Hepatocyte (in vitro differentiated cells): ENCODE data around the gene MYEF2. TPM values are rescaled to one million over a fixed set of nuclear protein-coding genes. Genes with fewer than 3 reads are reported as not detected.

Experiments
- DNase-seq: peaks from one replicate; pipeline ENCODE4 v3.0.0-alpha.2; 2016; ENCODE audit warnings: low spot score
- H2AFZ ChIP-seq: fragments of 200-600 bp; sonication (generic); 2 replicates; pipeline ENCODE4 v1.6.0; 2016; ENCODE audit warnings: antibody characterized with exemption, mild to moderate bottlenecking
- H3K27ac ChIP-seq: fragments of 200-600 bp; sonication (generic); 2 replicates; pipeline ENCODE4 v1.5.1; 2016; ENCODE audit warnings: mild to moderate bottlenecking
- H3K27me3 ChIP-seq: fragments of 200-600 bp; sonication (generic); 2 replicates; pipeline ENCODE4 v1.6.1; 2016
- H3K36me3 ChIP-seq: fragments of 200-600 bp; sonication (generic); replicated peaks from 2 replicates; pipeline ENCODE4 v1.5.1; 2016; ENCODE audit warnings: low read depth; ENCODE audit not compliant: insufficient read depth
- H3K4me1 ChIP-seq: fragments of 200-600 bp; sonication (generic); 2 replicates; pipeline ENCODE4 v1.5.1; 2016; ENCODE audit warnings: mild to moderate bottlenecking, moderate library complexity; ENCODE audit not compliant: insufficient read depth
- H3K4me2 ChIP-seq: fragments of 200-600 bp; sonication (generic); 2 replicates; pipeline ENCODE4 v1.6.0; 2016
- H3K4me3 ChIP-seq: fragments of 200-600 bp; sonication (generic); 2 replicates; pipeline ENCODE4 v1.5.1; 2016; ENCODE audit warnings: mild to moderate bottlenecking
- H3K79me2 ChIP-seq: fragments of 200-600 bp; sonication (generic); 2 replicates; pipeline ENCODE4 v1.6.0; 2017; ENCODE audit warnings: mild to moderate bottlenecking
- H3K9me2 ChIP-seq: fragments of 200-600 bp; sonication (generic); replicated peaks from 2 replicates; pipeline ENCODE4 v1.6.0; 2017; ENCODE audit warnings: mild to moderate bottlenecking; ENCODE audit not compliant: insufficient read depth
- H3K9me3 ChIP-seq: fragments of 200-600 bp; sonication (generic); 2 replicates; pipeline ENCODE4 v1.5.1; 2016; ENCODE audit warnings: low read depth, mild to moderate bottlenecking
- H4K20me1 ChIP-seq: fragments of 200-600 bp; sonication (generic); 2 replicates; pipeline ENCODE4 v1.6.0; 2016; ENCODE audit warnings: mild to moderate bottlenecking; ENCODE audit not compliant: insufficient read depth, poor library complexity, severe bottlenecking
- EZH2 ChIP-seq: fragments of 200-600 bp; sonication (generic); IDR thresholded peaks from 2 replicates; pipeline ENCODE4 v1.6.1; 2016; ENCODE audit warnings: antibody characterized with exemption, mild to moderate bottlenecking, borderline replicate concordance
- EZH2phosphoT487 ChIP-seq: fragments of 200-600 bp; sonication (generic); IDR thresholded peaks from one replicate; pipeline ENCODE4 v1.6.1; 2018; ENCODE audit warnings: antibody characterized with exemption, mild to moderate bottlenecking, low read depth, moderate library complexity; ENCODE audit not compliant: unreplicated experiment, severe bottlenecking
- WGBS: methylation state at CpG from one replicate; pipeline ENCODE4 v1.1.6; 2016; ENCODE audit warnings: low lambda C conversion rate; ENCODE audit errors: missing lambda C conversion rate; 5-methylcytosine and 5-hydroxymethylcytosine counted together
- polyA plus RNA-seq: library from polyadenylated mRNA; unstranded; fragments of >200 nt; fragmentation: Nextera tagmentation; extraction: Ambion mirVana; gene quantifications from 2 replicates; pipeline ENCODE4 v1.2.1, GENCODE V29; 2016
- total RNA-seq: library from RNA; depleted of rRNA; stranded (reverse); fragments of >200 nt; gene quantifications from 2 replicates; pipeline ENCODE4 v1.2.3, GENCODE V29; 2014
- TF ChIP-seq, protein P1 (sequence below): fragments of 200-600 bp; sonication (generic); IDR thresholded peaks from 2 replicates; pipeline ENCODE4 v1.5.1; 2016; ENCODE audit warnings: antibody characterized with exemption, mild to moderate bottlenecking; ENCODE audit not compliant: poor library complexity

The MYEF2 gene
- total and polyA plus RNA-seq, 2 experiments from 2014 or later: 10.6 to 16.2 TPM

DNA sequence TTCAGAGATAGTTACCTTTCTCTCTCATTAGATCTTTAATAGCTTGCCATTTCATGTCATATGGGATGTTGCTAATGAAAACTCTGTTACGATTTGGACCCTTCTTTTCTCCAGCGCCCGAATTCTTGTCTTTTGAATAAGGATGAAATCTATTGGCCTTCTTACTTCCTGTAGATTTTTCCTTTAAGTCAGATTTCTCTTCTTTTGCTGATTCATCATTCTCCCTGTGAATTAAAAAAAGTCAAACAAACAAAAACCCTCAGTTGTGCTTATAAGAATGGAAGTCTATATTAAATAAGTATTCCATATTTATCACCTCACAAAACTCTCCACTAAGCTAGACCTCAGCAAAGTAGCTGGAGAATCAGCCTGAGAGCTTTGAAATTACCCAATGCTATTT, 9.5 kb downstream of the MYEF2 start:
- WGBS: 59% methylated on average over 3 of the region's 3 CpGs
- no peaks in the 10 kb centered on the region for H3K9me3 ChIP-seq
- TF ChIP-seq EZH2: no peak

DNA sequence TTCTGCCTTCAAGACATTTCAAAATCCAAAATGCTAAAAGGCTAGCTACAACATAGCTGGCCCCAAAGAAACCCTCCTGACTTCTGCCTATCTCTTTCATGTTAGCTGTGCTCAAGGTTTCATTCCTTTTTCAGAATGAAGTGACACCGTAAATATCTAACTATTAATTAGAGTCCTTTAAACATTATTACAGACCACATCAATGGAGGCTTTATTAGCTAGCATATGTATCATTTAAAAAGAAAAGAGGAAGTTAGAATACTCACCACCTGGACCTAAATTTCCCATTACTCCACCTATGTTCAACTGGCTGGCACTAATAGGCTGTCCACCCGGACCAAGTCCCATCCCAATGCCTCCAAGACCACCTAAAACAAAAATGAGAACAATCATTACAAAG, 24.6 kb downstream of the MYEF2 start:
- Histone ChIP-seq H3K9me2 (no peaks in the 10 kb centered on the region), H3K4me2 (no peak overlapping the region), H3K4me1 (no peaks in the 10 kb centered on the region), H2AFZ (no peak overlapping the region), H3K9me3 (no peaks in the 10 kb centered on the region), H3K4me3 (no peak overlapping the region), H3K79me2 (no peaks in the 10 kb centered on the region), H3K27ac (no peak overlapping the region), H3K36me3 (no peaks in the 10 kb centered on the region), H4K20me1 (no peaks in the 10 kb centered on the region), H3K27me3 (no peaks in the 10 kb centered on the region)
- 96% methylated on average over 2 of the region's 2 CpGs for WGBS
- TF ChIP-seq EZH2phosphoT487: no peak
- TF ChIP-seq EZH2: no peak
- TF ChIP-seq, protein P1, sequence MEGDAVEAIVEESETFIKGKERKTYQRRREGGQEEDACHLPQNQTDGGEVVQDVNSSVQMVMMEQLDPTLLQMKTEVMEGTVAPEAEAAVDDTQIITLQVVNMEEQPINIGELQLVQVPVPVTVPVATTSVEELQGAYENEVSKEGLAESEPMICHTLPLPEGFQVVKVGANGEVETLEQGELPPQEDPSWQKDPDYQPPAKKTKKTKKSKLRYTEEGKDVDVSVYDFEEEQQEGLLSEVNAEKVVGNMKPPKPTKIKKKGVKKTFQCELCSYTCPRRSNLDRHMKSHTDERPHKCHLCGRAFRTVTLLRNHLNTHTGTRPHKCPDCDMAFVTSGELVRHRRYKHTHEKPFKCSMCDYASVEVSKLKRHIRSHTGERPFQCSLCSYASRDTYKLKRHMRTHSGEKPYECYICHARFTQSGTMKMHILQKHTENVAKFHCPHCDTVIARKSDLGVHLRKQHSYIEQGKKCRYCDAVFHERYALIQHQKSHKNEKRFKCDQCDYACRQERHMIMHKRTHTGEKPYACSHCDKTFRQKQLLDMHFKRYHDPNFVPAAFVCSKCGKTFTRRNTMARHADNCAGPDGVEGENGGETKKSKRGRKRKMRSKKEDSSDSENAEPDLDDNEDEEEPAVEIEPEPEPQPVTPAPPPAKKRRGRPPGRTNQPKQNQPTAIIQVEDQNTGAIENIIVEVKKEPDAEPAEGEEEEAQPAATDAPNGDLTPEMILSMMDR: no peak
- no peak for DNase-seq

More for the DNA sequence above, 9.5 kb downstream of the MYEF2 start:
- H3K79me2 ChIP-seq: peaks cover 38% of the 10 kb centered on the region
- no peak overlapping the region for H3K4me3 ChIP-seq
- no peaks in the 10 kb centered on the region for H3K9me2 ChIP-seq
- no peak overlapping the region for H2AFZ ChIP-seq
- H3K27ac ChIP-seq: no peak overlapping the region
- H3K36me3 ChIP-seq: no peaks in the 10 kb centered on the region
- no peaks in the 10 kb centered on the region for H3K27me3 ChIP-seq
- no peak overlapping the region for H3K4me2 ChIP-seq
- H3K4me1 ChIP-seq: no peaks in the 10 kb centered on the region
- H4K20me1 ChIP-seq: no peaks in the 10 kb centered on the region
- DNase-seq: no peak

DNA sequence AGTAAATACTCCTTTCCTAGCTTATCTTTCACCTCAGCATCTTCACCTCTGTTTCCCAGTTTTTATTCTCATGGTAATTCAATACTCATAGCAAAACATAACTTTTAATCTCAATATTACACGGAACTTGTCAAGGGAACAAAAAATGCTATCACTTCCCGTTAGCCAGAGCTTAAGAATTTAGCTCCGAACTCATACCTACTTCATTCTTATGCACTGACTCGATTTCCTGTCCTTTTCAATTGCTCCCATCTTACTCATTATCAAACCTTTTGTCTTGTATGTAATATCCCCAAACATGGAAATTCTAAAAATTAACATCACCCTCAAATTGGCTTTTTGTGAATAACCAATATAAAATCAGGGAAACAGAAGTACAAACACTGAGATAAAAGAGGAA, 28.2 kb downstream of the MYEF2 start:
- Histone ChIP-seq H3K9me3 (no peaks in the 10 kb centered on the region), H3K27me3 (no peaks in the 10 kb centered on the region), H3K36me3 (no peaks in the 10 kb centered on the region), H3K9me2 (no peaks in the 10 kb centered on the region), H3K4me1 (no peaks in the 10 kb centered on the region), H3K27ac (no peak overlapping the region), H4K20me1 (no peaks in the 10 kb centered on the region), H3K79me2 (no peaks in the 10 kb centered on the region), H2AFZ (no peak overlapping the region), H3K4me2 (no peak overlapping the region), H3K4me3 (no peak overlapping the region)
- 91% methylated on average over 4 of the region's 4 CpGs for WGBS
- DNase-seq: no peak
- no peak for TF ChIP-seq EZH2phosphoT487
- TF ChIP-seq, protein P1: no peak
- TF ChIP-seq EZH2: no peak

DNA sequence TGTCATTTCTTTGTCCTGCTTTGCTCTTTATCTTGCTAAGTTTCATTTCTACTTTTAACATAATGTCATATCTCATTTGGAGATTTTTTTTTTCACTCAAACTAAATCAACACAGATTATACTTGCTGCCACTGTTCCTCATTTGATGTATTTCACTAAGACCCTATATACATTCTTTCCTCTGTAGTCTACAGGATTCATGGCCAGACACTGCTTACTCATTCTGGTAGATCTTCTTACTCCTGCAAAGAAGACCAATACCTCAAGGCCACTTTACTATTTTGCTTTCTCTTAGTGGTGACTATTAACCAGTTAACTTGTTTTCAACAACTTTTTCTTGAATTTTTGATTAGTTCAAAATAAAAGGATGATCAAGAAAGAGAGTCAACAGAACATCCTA, 30.7 kb downstream of the MYEF2 start:
- H2AFZ ChIP-seq: no peak overlapping the region
- H3K4me2 ChIP-seq: no peak overlapping the region
- H3K27ac ChIP-seq: no peak overlapping the region
- H3K9me2 ChIP-seq: no peaks in the 10 kb centered on the region
- TF ChIP-seq, protein P1: no peak
- no peak for TF ChIP-seq EZH2phosphoT487
- no peaks in the 10 kb centered on the region for H3K79me2 ChIP-seq
- H3K4me3 ChIP-seq: no peak overlapping the region
- H3K36me3 ChIP-seq: no peaks in the 10 kb centered on the region
- H3K27me3 ChIP-seq: no peaks in the 10 kb centered on the region
- no peaks in the 10 kb centered on the region for H3K4me1 ChIP-seq
- H3K9me3 ChIP-seq: no peaks in the 10 kb centered on the region
- DNase-seq: no peak
- no peaks in the 10 kb centered on the region for H4K20me1 ChIP-seq
